Activated CD8-positive, alpha-beta memory T cell treated with anti-CD3 and anti-CD28 coated beads for 36 hours (primary cell): Measurements from ENCODE around the gene EPM2A. TPM values are rescaled to one million over a fixed set of nuclear protein-coding genes. Genes with fewer than 3 reads are reported as not detected.
"Not testable (repeated sequence)": the region's sequence is repeated elsewhere in the genome, so short reads cannot be mapped to it uniquely, and the experiment has no call there.

Experiments used
- CTCF ChIA-PET: fragments of 350-600 bp; sonication (Branson Sonifier 250); formaldehyde crosslinking; loops from one replicate; lab custom pipeline; 2021; ENCODE audit warnings: antibody characterized with exemption; lab: Charles Lee
- POLR2A ChIA-PET: fragments of 350-600 bp; sonication (Branson Sonifier 250); formaldehyde crosslinking; loops from one replicate; lab custom pipeline; 2021; ENCODE audit warnings: antibody characterized with exemption; lab: Charles Lee
- total RNA-seq, 2 experiments: library from RNA; stranded (reverse); gene quantifications; one replicate each; pipeline ENCODE4 v1.2.3, GENCODE V29; 2021

EPM2A gene
- total RNA-seq: 1 to 10 TPM; 7.9 to 8.6 TPM

DNA sequence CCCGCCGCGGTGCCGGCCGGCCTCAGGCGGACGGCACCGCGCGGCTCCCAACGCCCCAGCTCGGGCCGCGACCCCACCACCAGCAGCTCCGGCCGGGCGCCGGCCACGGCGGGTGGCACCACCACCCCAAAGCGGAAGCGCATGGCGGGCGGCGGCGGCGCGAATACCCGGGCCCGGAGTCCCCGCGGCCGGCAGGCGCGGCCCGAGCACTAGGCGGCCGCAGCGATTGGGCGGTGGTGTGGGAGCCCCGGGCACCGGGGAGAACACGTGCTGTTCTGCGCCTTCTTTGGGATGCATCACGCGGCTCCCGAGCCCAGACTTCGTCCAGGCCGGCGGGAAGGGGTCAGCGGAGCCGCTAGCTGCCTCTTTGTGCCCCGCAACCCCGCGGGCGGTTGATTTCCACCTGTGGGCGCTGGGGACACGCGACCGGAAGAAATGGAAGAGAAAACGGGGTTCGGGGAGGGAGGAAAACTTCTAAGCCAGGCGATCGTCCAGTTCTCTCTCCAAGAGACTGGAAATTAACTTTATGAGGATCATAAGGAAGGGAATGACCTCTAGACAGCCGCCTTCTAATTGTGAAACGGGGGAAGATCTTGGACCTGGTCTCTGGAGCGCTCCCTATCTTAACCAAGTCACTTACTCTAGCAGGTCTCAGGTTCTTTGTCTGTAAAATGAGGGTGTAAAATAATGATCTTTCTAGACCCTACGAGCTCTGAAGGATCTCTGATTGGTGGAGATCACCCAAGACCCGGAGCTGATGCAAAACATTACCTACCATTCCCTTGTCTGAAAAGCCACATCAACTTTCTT is at the start of gene EPM2A:
Gene EPM2A, minus strand, starts transcription at position 165 of the 810 bp plus-strand sequence. Its CDS starts 22 bp downstream, at position 143.
- POLR2A ChIA-PET: interaction anchor here (0.6 to 2.7 kb wide), 4 partner anchors 80 to 230 kb away, joined by 3 to 36 read pairs (median 4); partner anchors contain the start of genes FBXO30 and SHPRH

DNA sequence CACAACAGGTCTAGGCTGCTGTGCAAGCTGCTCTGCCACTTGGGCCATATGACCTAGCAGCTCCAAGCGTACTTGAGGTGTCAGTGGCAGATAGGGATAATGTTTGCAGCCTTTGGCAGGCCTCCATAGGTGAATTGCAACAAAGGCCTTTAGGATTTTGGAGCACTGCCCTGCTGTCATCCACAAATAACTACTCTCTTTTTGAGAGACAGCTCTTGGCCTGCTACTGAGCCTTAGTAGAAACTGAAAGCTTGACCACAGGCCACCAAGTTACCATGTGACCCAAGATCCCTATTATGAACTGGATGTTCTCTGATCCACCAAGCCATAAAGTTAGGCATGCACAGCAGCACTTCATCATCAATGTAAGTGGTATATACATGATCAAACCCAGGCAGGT is 49.4 kb upstream of the EPM2A start:
- ChIA-PET CTCF (no interaction called here), POLR2A (no interaction called here)

More for the DNA sequence above, at the start of gene EPM2A:
- CTCF ChIA-PET: interaction anchor here (1.1 kb wide), 1 partner anchor 79 kb away, joined by 3 read pairs; the partner anchor contains the start of gene FBXO30

DNA sequence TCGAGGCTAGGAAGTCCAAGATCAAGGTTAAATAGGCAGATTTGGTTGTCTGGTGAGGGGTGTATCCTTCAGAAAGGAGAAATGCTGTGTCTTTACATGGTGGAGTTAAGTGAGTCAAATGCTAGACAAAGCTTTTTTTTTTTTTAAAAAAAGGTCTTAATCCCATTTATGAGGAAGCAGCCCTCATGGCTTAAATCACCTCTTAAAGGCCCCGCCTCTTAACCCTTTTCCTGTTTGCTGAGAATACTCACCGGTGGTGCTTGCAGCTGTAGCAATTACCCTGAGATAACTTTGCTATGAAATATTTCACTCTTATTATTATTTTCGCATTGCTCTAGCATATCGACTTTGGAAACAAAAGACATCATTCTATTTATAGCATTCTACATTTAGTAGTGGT is 48.5 kb upstream of the EPM2A start:
- POLR2A ChIA-PET: no interaction called here
- CTCF ChIA-PET: no interaction called here

- POLR2A ChIA-PET: no interaction called here
- CTCF ChIA-PET: no interaction called here
These were observed 37.5 kb upstream of the EPM2A start for GRCh38 chr6:145772846-145773245.

DNA sequence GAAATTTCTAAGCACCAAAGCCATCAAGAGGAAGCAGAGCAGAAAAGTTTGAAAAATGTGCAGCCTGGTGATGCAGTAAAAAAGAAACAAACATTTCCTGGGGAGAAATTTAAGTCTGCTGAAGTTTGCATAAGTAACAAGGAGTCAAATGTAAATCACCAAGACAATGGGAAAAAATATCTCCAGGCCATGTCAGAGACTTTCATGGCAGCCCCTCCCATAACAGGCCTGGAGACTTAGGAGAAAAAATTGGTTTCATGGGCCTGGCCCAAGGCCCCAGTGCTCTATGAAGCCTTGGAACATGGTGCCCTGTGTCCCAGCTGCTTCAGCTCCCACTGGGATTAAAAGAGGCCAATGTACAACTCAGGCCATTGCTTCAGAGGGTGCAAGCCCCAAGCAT is 30.1 kb upstream of the EPM2A start:
- POLR2A ChIA-PET: no interaction called here
- CTCF ChIA-PET: no interaction called here

GRCh38 chr6:145763742-145764141 is 28.4 kb upstream of the EPM2A start:
- POLR2A ChIA-PET: no interaction called here
- CTCF ChIA-PET: no interaction called here

- ChIA-PET POLR2A (no interaction called here), CTCF (no interaction called here)
These were observed 26.3 kb upstream of the EPM2A start for GRCh38 chr6:145761584-145761983.

DNA sequence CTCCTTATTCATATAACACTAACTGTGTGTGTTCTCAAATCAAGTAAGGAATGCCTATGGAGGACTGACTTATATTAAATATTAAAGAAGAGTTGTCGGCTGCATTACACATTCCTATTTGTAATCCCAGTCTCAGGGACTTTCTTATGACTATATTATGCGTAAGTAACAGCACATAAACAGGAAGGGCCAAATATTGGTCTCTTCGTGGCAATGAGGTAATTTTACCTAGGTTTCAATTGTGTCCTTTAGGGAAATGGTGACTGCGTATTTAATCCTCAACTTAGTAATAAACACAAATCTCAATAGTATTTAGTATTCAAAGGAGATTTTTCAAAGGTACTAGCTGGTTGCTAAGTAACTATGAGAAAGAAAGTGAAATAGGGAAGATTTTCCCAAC is 22.8 kb upstream of the EPM2A start:
- POLR2A ChIA-PET: no interaction called here

GRCh38 chr6:145756170-145756662 is 20.9 kb upstream of the EPM2A start:
- ChIA-PET CTCF (no interaction called here), POLR2A (no interaction called here)

More for the DNA sequence above, 22.8 kb upstream of the EPM2A start:
- CTCF ChIA-PET: no interaction called here

- ChIA-PET POLR2A (no interaction called here), CTCF (no interaction called here)
These were observed 20.4 kb upstream of the EPM2A start for GRCh38 chr6:145755682-145756081.

DNA sequence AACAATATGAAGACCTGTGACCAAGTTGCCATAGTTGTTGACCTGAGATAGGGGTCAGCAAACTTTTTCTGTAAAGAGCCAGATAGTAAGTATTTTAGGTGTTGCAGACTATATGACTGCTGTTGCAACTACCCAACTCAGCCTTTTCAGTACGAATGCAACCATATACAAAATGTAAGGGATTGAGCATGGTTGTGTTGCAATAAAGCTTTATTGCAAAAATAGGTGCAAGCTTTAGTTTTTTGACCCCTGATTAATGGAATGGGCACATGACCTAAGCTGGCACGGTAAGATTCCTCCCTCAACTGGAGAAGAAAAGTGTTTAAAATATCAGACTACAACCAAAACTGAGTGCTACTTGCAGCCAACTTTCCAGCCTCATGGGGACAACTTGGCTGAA is 17.3 kb upstream of the EPM2A start:
- POLR2A ChIA-PET: no interaction called here
- CTCF ChIA-PET: no interaction called here

- POLR2A ChIA-PET: no interaction called here
These were observed 14.3 kb upstream of the EPM2A start for GRCh38 chr6:145749632-145750031.

DNA sequence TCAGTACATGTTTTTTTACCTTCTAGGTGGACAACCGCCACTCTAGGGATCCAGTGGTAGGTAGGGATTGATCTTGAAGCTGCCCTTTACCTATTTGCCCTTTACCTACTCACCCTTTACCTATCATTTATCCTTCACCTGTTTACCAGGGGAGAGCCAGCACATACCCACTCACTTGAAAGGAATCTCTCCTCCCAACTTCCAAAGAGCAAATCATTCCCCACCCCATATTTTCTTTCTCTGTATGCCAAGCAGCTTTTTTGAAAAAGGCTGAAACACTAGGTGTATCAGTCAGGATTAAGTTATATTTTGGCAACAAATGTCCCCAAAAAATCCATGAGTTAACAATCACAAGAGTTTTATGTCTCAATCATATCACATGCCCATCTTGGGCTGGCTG is 10.5 kb upstream of the EPM2A start:
- POLR2A ChIA-PET: no interaction called here
- CTCF ChIA-PET: no interaction called here

More at GRCh38 chr6:145749632-145750031, 14.3 kb upstream of the EPM2A start:
- CTCF ChIA-PET: no interaction called here

DNA sequence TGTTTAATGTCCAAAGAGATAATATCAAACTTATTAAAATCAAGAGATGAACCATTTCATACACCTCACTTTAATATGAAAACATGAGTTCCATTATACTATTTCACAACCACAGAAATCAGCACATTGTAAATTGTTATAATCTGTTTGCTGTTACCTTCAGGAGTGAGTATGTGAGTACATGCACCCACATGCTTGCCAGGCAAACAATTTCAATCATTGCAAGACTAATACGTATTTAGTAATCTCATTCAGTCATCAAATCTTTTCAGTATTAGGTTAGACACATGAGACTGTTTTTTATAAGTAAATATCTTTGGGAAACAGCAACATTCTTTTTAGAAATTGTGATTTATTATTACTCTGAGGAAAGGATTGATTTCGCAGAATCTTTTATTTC is 9.3 kb upstream of the EPM2A start:
- CTCF ChIA-PET: no interaction called here
- POLR2A ChIA-PET: no interaction called here

DNA sequence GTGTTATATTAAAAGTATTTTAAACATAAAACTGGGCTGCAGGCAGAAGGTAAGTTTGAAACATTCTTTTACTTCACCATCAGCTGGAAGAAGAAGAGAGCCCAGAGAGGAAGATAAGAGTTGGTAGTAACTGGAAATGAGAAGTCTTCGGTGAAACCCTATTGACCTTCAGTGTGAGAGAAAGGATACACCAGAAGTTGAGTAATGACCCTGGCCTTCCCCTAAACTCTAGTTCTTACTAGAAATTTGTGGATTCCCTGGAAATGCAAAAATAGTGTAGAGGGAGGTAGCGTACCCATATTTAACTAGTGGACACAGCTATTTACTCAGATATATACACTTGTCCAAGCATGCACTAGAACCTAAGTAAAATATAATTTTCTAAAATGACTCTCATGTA is 8.0 kb upstream of the EPM2A start:
- ChIA-PET CTCF (no interaction called here), POLR2A (no interaction called here)

GRCh38 chr6:145742472-145742871 is 7.2 kb upstream of the EPM2A start:
- POLR2A ChIA-PET, CTCF ChIA-PET: not testable (repeated sequence)

- CTCF ChIA-PET, POLR2A ChIA-PET: not testable (repeated sequence)
These were observed 4.4 kb upstream of the EPM2A start for GRCh38 chr6:145739685-145740084.

DNA sequence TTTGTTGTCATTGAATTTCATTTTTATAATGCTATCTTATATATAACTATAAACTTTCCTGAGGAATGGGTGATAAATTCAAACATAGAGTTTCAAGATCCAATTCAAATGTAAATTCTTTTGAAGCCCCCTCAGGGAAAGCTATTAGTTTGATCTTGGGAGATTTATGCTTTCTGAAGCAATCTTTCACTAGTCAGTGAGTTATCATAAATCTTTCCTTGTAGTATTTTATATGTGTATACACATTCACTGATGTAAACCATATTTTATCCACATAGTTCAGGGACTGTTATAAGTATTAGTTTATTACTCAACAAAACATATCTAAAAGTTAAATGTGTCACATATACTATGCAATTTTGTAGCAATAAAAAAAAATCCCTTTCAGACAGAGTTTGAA is 2.9 kb upstream of the EPM2A start:
- ChIA-PET CTCF (no interaction called here), POLR2A (no interaction called here)

DNA sequence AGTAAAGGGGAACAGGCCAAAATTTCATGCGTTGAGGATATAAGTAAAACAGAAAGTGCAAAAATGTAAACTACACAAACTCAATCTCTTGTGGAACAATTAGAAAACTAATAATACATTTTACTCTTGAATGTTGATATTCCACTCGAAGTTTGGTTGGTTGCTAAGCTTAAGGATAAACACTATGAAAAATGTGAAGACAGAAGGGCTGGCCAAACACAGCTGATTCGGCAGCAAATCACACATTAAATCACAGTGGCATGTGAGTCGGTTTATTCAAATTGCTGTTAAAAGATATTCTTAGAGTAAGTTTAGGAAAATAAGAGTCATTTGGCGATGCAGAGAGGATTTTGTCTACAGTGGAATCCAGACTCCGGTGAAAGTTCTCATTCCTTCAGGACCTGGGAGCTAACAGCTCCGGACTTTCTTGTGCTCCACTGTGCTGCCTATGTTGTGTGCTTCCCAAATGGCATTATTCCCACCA is 1.4 kb upstream of the EPM2A start:
- POLR2A ChIA-PET: interaction anchor here (1.2 to 2.7 kb wide), 2 partner anchors 79 to 227 kb away, joined by 4 to 36 read pairs; partner anchors contain the start of genes FBXO30 and SHPRH
- CTCF ChIA-PET: interaction anchor here (1.1 kb wide), 1 partner anchor 78 kb away, joined by 3 read pairs; the partner anchor contains the start of gene FBXO30

DNA sequence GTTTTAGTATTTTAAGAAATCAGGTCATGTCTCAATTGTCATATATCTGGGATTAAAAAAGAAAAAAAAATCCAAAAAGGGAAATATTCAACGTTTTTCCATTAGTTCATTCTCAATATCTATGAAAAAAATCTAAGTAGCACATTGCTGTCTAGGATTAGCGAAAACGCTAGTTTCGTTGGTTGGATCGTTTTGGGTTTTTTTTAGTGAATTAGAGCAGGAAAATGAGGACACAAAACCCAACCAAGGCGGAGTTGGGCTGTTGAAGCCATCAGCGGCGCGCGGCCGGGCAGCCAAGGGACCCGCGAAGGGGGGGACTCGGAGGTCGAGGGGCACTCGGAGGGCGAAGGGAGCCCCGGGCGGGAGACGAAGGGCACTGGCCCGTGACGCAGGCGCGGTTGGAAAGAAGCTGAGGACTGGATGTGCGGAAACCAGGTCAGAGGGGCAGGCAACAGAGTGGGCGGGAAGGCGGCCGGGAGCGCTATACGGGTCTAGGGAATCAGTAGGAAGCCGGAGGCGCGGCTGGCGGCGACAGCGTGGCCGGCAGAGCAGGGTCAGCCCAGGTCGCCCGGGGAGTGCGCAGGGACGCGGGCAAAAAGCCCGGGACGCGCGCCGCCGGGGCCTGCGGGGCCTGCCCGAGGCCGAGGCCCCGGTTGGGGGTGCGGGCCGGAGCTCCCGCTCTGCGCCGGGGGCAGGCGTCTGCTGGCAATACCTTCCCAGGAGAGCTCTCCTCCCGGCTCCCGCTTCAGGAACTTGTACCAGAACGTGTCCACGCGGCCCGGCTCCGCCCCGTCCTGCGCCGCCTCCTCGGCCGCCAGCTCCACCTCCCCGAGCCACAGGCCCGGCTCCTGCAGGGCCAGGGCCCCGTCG is 599 bp downstream of the EPM2A start:
- ChIA-PET CTCF (no interaction called here), POLR2A (interaction anchor here (0.6 to 2.7 kb wide), 4 partner anchors 81 to 1639 kb away, joined by 3 to 36 read pairs (median 4); partner anchors contain the start of genes FBXO30, SF3B5 and SHPRH)
